DMS79 (cell line): ENCODE results near the gene RTN4RL1.

ENCODE experiments used
- DNase-seq: peaks from one replicate; lab custom pipeline; 2025; lab: John Stamatoyannopoulos, UW

Gene RTN4RL1

DNA sequence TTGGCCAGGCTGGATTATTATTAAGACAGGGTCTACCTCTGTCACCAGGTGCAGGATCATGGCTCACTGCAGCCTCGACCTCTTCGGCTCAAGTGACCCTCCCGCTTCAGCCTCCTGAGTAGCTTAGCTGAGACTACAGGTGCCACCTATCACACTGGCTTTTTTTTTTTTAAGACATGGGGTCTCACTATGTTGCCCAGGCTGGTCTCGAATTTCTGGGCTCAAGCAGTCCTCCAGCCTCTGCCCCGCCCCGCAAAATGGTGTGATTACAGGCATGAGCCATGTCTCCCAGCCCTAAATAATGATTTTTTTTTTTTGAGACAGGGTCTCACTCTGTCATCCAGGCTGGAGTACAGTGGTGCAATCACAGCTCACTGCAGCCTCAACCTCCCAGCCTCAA, 22.5 kb upstream of the RTN4RL1 start:
- DNase-seq, result no peak

DNA sequence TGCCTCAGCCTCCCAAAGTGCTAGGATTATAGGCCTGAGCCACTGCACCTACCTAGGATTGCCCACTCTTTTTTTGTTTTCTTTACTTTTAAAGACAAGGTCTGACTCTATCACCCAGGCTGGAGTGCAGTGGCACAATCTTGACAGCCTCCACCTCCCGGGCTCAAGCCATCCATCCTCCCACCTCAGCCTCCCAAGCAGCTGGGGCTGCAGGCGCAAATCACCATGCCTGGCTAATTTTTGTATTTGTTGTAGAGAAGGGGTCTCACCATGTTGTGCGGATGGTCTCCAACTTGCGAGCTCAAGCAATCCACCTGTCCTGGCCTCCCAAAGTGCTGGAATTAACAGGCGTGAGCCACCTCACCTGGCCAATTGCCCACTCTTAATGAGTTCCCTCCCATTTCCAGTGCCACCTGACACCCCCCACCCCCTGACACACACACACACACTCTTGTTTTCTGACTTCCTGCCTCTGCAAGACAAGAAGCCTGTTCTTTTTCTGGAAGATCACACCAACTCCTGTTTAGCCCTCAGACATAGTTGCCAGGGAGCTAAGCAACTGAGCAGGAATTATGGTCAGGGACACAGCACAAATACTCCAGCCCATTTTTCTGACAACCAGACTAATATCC, 19.2 kb upstream of the RTN4RL1 start:
- no peak for DNase-seq

DNA sequence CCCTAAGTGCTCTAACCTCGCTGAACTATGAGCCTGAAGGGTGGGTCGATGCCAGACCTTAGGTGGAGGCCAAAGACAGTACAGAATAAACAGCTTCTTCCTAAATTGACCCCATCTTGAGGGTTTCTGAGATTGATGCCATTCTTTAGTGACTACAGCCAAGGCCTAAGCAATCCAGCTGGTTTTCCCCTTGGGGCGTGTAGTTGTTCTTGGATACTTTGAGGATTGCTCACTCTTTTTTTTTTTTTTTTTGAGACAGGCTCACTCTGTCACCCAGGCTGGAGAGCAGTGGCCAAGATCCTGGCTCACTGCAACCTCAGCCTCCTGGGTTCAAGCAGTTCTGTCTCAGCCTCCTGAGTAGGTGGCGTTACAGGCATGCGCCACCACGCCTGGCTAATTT, 18.7 kb upstream of the RTN4RL1 start:
- no peak for DNase-seq

DNA sequence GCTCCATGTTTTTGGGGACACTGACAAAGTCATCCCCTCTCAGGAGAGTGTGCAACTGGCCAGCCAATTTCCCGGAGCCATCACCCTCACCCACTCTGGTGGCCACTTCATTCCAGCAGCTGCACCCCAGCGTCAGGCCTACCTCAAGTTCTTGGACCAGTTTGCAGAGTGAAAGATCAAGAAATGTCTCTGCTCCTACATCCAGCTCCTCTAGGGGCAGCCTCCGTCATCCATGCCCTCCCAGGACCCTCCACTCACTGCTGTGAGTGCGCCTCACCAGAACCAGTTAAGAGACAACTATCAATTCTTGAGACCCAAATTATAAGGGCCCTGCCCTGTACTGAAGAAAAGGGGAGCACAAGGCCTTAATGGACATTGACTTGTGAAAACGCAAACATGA, 17.8 kb upstream of the RTN4RL1 start:
- no peak for DNase-seq

DNA sequence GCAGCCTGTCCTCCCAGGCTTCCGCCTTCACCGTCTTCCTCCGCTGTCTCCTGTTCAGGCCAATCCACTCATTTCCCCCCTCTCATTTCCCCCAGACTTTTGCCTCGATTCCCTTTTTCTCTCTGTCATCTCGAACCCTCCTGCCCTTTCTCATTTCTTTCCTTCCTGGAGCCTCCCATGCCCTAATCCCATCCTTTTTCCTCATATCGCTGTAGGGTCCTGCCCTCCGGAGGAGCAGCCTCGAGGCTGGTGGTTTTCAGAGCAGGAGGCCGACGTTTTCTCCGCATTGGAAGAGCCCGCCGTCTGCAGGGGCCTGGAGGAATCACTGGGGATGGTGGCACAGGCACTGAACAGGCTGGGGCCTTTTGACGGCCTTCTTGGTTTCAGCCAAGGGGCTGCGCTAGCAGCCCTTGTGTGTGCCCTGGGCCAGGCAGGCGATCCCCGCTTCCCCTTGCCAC, 17.3 kb upstream of the RTN4RL1 start:
- no peak for DNase-seq

DNA sequence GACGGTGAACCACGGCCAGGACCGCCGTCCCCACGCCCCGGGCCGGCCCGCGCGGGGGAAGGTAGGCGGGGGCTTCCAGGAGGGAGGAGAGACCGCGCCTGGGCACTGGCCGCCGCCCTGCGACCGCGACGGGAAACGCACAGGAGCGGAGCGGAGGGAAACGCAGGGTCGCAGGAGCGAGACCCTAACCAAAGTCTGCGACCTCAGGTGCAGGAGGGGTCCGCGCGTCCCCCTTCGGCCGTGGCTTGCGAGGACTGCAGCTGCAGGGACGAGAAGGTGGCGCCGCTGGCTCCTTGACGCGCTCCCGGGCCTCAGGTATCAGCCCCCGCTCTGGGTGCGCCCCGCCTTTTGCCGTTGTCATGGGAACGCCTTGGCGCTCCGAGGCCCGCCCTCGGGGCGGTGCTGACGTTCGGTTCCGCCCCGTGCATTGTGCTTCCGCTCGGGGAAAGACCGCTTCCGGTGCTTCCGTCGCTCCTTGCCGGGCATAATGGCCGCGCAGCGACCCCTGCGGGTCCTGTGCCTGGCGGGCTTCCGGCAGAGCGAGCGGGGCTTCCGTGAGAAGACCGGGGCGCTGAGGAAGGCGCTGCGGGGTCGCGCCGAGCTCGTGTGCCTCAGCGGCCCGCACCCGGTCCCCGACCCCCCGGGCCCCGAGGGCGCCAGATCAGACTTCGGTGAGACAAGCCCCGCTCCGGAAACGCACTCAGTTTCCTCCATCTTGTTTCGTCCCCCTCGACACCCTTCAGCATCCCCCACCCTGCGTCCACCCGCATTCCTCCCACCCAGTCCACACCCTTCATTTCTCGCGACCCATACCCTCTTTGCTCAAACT, 16.6 kb upstream of the RTN4RL1 start, which contains the start of gene OVCA2:
Gene OVCA2, plus strand, starts transcription at position 462 of the 829 bp plus-strand sequence. Its CDS starts 26 bp downstream, at position 488.
- peak; percentile 90 for DNase-seq

DNA sequence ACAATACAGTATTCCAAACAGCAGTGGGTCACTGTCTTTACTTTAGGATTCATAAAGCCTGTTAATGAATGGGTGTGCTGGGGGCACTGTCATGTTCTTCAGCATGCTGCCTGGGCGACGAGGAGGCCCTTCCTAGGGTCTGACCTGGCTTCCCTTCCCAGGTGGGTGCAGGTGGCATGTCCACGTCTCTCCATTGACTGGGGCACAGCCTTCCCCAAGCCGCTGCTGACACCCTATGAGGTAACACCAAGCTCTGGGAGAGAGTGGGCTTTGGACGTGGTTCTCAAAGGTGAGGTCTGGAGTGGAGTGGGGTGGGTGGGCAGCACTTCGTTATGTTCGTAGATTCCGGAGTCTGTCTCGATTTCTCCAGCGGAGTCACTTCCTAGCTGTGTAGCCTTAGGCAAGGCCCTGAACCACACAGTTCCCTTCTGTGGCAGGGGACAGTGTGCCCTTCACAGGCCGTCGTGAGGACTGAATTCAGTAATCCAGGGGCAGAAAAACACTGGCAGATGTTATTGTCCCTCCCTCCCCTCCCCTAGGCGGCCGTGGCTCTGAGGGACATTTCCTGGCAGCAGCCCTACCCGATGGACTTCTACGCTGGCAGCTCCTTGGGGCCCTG, 15.9 kb upstream of the RTN4RL1 start:
- no peak for DNase-seq

DNA sequence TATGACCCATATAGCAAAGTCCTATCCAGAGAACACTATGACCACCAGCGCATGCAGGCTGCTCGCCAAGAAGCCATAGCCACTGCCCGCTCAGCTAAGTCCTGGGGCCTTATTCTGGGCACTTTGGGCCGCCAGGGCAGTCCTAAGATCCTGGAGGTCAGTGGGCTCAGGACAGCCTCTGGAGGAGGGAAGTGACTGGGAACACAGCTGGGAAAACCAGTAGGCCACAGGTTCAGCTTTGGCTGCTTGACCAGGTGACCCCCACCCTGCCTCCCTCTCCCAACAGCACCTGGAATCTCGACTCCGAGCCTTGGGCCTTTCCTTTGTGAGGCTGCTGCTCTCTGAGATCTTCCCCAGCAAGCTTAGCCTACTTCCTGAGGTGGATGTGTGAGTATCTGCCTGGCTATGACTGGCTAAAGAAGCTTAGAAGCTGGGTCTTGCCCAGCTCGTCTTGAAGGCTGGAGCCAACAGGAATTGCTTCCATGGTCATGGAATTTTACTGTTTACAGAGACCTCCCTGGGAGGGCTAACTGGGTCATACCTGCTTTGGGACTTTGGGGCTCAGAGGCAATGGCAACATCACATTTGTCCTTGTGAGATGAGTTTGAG, 15.2 kb upstream of the RTN4RL1 start:
- no peak for DNase-seq

DNA sequence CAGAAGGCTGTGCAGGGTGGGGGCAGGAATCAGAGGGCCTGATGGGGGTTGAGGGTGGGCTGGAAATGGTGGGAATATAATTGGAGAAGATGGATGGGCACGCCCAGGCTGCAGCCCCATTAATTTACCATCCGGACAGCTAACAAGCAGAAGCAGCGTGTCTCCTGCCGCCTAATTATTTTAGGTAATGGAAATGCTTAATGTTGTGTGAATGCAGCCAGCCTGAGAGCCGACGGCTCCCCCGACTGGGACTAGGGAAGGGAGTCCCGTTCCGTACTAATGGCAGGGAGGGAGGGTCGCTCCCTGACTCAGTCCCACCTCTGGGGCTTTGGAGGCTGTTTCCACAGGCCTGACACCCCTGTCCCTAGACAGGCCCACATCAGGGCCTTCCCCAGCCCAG, 12.0 kb upstream of the RTN4RL1 start:
- DNase-seq, result no peak

DNA sequence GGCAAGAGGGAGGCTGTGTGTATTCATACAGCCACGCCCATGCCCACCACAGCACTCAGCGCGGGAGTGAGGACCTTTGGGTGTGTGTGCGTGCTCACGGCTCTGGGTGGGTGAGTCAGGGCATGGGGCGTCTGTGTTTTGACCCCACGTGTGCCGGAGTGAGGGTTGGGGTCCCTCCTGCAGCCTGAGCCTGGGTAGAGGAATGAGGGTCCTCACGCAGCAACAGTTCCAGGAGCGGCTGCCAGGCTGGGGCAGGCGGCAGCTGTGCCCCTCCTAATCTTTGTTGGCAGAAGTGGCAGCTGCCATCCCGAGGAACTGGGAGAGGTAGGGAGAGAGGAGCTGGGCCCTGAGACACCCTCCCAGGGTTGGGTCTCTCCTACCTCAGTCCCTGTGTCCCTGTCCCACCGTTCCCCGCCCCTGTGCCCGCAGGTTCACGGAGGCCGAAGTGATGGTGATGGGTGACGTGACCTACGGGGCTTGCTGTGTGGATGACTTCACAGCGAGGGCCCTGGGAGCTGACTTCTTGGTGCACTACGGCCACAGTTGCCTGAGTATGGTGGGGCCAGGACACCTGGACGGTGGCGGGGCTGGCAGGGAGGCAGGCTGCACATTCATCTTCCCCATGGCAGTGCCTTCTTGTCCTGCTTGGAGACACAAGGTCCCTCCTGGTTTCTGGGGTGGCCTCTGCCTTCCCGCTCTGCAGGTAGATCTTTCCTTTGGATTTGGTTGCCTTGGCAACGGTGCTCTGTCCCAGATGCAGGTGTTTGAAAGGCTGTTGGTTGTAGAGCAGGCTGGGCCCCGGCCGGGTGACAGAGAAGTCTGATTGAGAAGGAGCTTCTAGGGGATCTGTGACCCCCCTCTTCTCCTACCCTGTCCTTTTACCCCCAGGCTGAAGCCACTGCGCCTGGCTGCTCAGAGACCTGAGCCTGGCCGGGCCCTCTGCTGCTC, 10.7 kb upstream of the RTN4RL1 start:
- DNase-seq, result no peak

DNA sequence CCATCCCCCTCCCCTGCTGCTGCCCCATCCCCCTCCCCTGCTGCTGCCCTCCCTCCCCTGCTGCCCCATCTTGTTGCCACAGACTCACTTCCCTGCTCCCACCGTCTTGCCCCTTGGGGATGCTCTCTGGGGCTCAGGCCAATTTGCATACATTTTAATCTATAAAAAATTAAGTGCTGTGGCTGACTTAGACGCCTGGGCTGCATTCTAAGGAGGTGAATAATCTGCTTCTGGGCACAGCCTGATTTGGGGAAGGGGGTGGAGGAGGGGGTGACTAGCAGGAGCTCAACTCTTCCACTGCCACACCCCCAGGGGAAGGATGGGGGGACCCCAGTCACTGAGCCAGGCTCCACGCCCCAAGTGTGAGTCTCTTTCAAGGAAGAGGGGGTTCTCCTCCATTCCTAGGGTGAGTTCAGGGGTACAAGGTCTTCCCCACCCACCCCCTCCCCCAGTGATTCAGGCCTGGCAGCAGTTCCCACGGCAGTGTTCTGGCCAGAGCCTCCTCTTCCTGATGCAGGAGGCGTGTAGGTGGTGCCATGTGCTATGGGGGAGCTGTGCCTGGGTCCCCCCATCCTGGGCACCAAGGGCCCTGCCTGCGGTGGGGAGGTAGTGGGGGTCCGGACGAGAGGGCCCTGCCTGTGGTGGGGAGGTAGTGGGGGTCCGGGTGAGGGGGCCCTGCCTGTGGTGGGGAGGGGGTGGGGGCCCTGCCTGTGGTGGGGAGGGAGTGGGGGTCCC, 9.8 kb upstream of the RTN4RL1 start:
- DNase-seq, result no peak

DNA sequence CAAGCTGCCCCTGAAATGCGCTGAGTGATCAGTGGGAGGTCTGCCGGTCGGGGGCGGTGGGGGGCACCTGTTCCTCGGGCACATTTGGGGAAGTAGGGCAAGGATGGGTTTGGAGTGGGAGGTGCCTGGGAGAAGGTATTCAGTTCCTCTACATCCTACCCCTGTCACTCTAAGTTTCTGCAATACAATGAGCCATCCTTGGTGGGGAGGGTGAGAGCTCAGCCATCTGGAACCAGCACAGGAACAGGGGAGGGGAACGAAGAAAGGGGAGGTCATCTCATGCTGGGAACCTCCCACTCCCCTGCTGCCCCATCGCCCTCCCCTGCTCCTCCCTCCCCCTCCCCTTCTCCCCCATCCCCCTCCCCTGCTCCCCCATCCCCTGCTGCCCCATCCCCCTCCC, 9.0 kb upstream of the RTN4RL1 start:
- DNase-seq, result no peak

DNA sequence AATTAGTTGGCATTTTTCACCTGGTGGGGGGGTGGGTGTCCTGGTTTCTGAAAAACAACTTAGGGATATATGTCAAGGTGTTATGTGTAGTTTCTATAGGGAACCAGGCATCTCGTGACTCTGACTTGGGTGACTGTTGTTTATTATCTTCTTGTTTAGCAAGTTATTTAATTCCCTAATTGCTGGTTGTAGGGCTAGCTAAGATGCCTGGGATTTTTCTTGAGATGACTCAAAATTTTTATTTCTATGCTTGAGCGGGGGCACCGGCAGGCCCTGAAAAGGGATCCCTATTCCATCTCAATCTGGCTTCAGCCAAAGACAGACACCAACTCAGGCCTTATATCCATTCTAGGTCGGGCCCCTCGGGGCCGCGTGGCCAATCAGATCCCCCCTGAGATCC, 8.0 kb upstream of the RTN4RL1 start:
- DNase-seq, result no peak

DNA sequence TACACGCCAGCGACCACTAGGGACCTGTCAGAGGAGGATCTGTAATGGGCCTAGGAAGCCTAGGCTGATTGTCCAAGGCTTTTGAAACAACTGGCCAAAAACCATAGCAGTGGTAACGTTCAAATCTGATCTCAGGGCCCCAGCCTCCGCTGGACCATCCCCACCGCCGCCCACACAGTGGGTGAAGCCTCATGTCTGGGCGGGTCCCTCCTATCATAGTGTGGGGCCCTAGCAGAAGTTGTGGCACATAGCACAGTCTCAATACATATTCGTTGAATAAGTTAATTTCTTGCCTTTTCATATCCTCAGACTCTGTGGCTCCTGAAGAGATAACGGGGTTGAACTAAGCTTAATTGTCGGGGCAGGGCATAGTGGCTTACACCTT, 5.6 kb upstream of the RTN4RL1 start:
- no peak for DNase-seq

DNA sequence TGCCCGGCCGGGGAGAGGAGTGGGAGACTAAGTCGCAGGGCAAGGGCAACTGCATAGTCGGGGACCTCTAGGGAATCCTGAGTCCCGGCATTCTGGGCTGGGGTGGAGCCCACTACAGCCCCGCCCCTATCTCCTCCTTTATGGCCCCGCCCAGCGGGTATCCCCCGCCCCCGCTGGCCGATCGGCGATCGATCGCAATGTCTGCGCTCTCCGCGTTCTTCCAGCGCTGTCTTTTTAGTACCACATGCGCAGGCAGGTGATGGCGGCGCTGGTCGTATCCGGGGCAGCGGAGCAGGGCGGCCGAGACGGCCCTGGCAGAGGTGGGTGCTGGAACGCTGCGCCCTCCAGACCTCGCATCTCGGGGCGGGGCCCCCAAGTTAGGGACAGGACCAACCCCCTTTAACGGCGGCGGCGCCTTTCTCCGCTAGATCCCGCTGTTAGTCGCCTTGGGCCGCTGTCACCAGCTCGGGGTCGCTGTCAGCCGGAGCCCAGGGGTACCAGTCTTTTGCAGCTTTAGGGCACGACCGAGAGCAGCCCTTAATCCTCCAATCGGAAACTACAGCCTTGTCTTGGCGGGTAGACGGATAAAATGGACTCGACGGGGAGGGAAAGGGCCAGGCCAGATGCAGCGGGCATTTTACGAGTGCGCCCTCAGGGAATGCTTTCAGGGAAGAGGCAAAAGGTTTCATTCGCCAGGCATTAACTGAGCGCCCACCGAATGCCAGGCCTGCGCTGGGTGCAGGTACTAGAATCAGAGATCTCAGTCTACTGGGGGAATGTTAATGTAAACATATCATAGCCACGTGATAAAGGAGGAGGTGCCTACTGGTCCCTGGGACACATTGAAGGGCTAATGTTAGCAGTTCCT, 5.0 kb upstream of the RTN4RL1 start, which contains the start of gene DPH1:
Gene DPH1, plus strand, starts transcription at position 243 of the 868 bp plus-strand sequence. Its CDS starts 17 bp downstream, at position 260.
- peak; percentile 55 for DNase-seq

DNA sequence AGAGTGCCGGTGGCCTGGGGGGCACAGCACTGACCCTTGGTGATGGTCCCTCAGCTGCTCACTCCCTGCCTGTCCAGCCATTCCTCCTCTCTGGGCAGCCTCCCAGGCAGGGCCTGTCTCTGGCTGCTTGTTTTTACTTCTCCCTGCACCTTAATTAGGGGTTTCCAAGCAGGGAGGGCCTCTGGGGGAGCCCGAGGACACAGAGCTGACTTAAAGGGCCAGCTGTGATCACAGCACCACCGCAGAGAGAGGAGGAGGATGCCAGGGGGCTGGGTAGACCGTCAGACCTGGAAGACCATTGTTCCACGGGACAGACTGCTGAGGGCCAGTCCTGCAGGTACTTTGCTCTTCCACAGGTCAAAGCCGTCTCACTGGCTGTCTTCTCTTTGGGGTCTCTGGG, 3.6 kb upstream of the RTN4RL1 start:
- DNase-seq, result no peak

DNA sequence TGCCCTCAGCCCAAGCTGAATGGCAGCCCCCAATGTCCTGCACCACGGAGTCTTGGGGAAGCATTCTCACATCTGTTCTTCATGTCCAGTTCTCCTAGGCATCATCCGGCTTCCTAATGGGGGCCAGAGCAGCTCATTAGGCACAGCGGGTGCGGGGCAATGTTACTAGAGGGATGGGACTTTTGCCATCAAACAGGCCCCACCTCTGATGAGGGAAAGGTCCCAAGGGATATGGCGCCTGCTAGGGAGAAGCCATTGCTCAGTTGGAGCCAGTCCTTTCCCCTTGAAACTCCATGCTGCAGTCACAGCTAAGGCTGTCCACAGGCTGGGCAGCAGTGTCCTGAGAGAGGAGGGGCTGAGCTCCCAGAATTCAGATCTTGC, 3.1 kb upstream of the RTN4RL1 start:
- no peak for DNase-seq

DNA sequence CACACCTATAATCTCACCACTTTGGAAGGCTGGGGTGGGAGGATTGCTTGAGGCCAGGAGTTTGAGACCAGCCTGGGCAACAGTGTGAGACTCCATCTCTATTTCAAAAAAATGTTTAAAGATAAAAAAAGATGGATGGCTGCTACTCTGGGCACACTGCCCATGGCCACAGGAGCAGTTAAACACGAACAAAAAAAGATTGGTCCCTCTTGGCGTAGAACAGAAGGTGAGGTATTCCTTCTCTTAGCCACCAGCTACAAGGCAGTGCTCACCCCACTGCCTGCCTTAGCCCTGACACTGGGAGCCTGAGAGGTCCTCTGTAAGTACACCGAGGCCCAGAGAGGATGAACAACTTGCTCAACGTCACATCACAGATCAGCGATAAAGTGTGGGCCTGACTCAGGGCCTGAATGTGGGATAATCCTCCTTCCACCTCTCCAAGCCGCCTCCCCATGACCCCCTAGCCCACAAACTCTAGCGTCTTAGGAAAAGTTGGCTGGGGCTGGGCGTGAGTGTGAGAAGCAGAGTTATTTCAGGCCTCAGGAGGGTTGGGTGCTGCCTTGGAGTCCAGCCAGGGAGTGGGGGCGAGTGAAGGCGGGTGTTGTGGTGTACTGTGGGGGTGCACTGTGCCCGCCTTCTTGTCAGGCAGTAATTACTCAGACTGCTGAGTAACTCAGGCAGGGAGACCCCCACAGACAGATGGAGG, 2.5 kb upstream of the RTN4RL1 start:
- DNase-seq, result no peak
